Body of pancreas (tissue), 4 donors: ENCODE measurements around the gene PDE6B. TPM values are rescaled to one million over a fixed set of nuclear protein-coding genes. Genes with fewer than 3 reads are reported as not detected.

Experiments
- ATAC-seq: fragments of 150-250 bp; one replicate; pipeline ENCODE4 v1.9.1; 2016
- DNase-seq, 4 donors: peaks; one replicate each; pipeline ENCODE4 v3.0.0-alpha.2; 2019
- H3K27ac ChIP-seq, 4 donors: fragments of 200-600 bp; sonication (generic); 1 replicate in 3 of 4; 2 replicates in 1 of 4; pipeline versions ENCODE4 v1.5.1 to v1.6.1; 2016 to 2019; ENCODE audit warnings: mild to moderate bottlenecking in 1 of 4, mixed read lengths in 1 of 4, moderate library complexity in 1 of 4
- H3K27me3 ChIP-seq, 2 donors: fragments of 200-600 bp; sonication (generic); one replicate each; pipeline ENCODE4 v1.6.0; 2016; ENCODE audit warnings: mild to moderate bottlenecking in 1 of 2
- H3K36me3 ChIP-seq, 2 donors: fragments of 200-600 bp; sonication (generic); replicated peaks in 1 of 2; 2 replicates each; pipeline ENCODE4 v1.5.1; 2016; ENCODE audit warnings: low read depth in 2 of 2; ENCODE audit not compliant: insufficient read depth in 1 of 2
- H3K4me1 ChIP-seq: fragments of 200-600 bp; sonication (generic); one replicate; pipeline ENCODE4 v1.6.0; 2016
- H3K4me3 ChIP-seq, 2 donors: fragments of 200-600 bp; sonication (generic); 1 replicate in 1 of 2; 2 replicates in 1 of 2; pipeline ENCODE4 v1.5.1; 2016 to 2019
- H3K9me3 ChIP-seq, 3 donors: fragments of 200-600 bp; sonication (generic); 1 replicate in 2 of 3; 2 replicates in 1 of 3; pipeline ENCODE4 v1.5.1; 2016
- POLR2A ChIP-seq, 3 donors: fragments of 450-650 bp; IDR thresholded peaks; one replicate each; pipeline ENCODE4 v1.6.1; 2016; ENCODE audit warnings: antibody characterized with exemption in 3 of 3, mild to moderate bottlenecking in 2 of 3
- WGBS, 2 donors: methylation state at CpG; one replicate each; pipeline ENCODE4 v1.1.5; 2017; 5-methylcytosine and 5-hydroxymethylcytosine counted together
- intact Hi-C: fragments of 100-400 bp; cut with DNase I; formaldehyde crosslinking; loops from one replicate; pipeline ENCODE4 v1.15.1; 2023
- total RNA-seq, 2 donors: library from RNA; depleted of rRNA; stranded (reverse); fragments of >200 nt; gene quantifications; one replicate each; pipeline ENCODE4 v1.1.0, GENCODE V29; 2016
- TF ChIP-seq, protein P1 (sequence below), 7 experiments: fragments of 450-650 bp in 4 of 7; fragments of 200-600 bp in 3 of 7; sonication (generic) in 3 of 7; IDR thresholded peaks; one replicate each; pipeline ENCODE4 v1.5.1; 2016 to 2019; ENCODE audit warnings: antibody characterized with exemption in 7 of 7

The PDE6B gene
- total RNA-seq, 2 donors from 2014 or later: 0.26 TPM; not detected in 1

DNA sequence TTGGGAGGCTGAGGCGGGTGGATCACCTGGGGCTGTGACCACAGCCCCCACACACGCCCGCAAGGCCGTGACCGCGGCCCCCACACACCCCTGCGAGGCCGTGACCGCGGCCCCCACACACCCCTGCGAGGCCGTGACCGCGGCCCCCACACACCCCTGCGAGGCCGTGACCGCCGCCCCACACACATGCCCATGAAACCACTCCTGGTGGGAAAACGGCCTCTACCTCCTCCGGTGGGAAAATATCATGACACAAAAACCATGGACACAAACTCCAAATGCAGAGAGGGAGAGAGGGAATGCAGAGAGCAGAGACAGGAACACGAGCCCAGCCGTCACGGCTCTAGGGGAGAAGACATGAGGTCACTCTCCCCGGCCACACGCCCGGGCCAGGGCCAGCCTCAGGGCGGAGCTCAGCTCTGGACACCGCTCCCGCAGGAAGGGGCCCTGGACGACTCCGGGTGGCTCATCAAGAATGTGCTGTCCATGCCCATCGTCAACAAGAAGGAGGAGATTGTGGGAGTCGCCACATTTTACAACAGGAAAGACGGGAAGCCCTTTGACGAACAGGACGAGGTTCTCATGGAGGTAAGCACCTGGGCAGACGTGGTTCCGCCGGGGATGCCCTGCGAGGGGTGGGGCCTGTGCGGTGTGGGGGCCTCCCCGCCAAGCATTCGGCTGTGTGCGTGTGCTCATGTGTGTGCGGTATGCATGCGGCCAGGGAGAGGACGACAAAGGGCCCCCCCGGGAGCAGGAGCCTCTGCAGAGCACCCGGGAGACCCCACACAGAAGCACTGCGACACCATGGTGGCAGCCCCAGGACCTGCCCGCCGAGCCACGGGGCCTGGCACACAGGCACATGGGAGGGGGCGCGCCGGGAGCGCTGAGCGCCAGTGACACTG is 31.3 kb downstream of the PDE6B start:
- TF ChIP-seq, protein P1, sequence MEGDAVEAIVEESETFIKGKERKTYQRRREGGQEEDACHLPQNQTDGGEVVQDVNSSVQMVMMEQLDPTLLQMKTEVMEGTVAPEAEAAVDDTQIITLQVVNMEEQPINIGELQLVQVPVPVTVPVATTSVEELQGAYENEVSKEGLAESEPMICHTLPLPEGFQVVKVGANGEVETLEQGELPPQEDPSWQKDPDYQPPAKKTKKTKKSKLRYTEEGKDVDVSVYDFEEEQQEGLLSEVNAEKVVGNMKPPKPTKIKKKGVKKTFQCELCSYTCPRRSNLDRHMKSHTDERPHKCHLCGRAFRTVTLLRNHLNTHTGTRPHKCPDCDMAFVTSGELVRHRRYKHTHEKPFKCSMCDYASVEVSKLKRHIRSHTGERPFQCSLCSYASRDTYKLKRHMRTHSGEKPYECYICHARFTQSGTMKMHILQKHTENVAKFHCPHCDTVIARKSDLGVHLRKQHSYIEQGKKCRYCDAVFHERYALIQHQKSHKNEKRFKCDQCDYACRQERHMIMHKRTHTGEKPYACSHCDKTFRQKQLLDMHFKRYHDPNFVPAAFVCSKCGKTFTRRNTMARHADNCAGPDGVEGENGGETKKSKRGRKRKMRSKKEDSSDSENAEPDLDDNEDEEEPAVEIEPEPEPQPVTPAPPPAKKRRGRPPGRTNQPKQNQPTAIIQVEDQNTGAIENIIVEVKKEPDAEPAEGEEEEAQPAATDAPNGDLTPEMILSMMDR (IDR thresholded peaks at IDR 0.05): no peak
- TF ChIP-seq POLR2A (IDR thresholded peaks at IDR 0.05): no peak
- Histone ChIP-seq H3K27ac (no peak overlapping the region), H3K27me3 (no peaks in the 10 kb centered on the region), H3K4me1 (no peaks in the 10 kb centered on the region), H3K4me3 (no peak overlapping the region), H3K36me3 (no peaks in the 10 kb centered on the region), H3K9me3 (no peaks in the 10 kb centered on the region)
- 59 to 70% methylated on average over 19 to 56 of the region's 58 CpGs for WGBS, 2 donors
- DNase-seq (no peak), ATAC-seq (no peak)
- intact Hi-C loops: no loop called here

DNA sequence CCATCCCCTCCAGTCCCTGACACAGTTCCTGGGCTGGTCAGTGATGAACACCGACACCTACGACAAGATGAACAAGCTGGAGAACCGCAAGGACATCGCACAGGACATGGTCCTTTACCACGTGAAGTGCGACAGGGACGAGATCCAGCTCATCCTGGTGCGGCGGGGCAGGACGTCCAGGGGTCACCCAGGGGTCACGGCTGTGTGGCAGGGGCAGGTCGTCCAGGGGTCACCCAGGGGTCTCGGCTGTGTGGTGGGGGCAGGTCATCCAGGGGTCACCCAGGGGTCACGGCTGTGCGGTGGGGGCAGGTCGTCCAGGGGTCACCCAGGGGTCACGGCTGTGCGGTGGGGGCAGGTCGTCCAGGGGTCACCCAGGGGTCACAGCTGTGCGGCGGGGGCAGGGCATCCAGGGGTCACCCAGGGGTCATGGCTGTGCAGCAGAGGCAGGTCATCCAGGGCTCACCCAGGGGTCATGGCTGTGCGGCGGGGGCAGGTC is 32.0 kb downstream of the PDE6B start:
- Histone ChIP-seq H3K27me3 (no peaks in the 10 kb centered on the region), H3K36me3 (no peaks in the 10 kb centered on the region), H3K4me1 (no peaks in the 10 kb centered on the region), H3K27ac (no peak overlapping the region), H3K9me3 (no peaks in the 10 kb centered on the region), H3K4me3 (no peak overlapping the region)
- ATAC-seq (no peak), DNase-seq (no peak)
- WGBS, 2 donors: 65 to 67% methylated on average over 3 to 17 of the region's 23 CpGs
- TF ChIP-seq, protein P1 (IDR thresholded peaks at IDR 0.05): no peak
- TF ChIP-seq POLR2A (IDR thresholded peaks at IDR 0.05): no peak
- intact Hi-C loops: no loop called here

DNA sequence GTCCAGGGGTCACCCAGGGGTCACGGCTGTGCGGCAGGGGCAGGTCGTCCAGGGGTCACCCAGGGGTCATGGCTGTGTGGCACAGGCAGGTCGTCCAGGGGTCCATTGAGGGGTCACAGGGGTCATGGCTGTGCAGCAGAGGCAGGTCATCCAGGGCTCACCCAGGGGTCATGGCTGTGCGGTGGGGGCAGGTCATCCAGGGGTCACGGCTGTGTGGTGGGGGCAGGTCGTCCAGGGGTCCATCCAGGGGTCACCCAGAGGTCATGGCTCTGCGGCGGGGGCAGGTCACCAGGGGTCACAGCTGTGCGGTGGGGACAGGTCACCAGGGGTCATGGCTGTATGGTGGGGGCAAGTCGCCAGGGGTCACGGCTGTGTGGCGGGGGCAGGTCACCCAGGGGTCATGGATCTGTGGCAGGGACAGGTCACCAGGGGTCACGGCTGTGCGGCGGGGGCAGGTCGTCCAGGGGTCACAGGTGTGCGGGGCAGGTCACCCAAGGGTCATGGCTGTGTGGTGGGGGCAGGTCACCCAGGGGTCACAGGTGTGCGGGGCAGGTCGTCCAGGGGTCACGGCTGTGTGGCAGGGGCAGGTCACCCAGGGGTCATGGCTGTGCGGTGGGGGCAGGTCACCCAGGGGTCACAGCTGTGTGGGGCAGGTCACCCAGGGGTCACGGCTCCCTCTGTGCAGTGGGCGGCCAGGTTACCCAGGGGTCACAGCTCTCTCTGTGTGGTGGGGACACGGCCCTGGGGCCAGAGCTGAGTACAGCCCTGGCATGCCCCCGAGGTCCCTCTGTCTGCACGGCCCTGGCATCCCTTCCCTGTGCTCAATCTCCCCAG is 32.7 kb downstream of the PDE6B start:
- no peak for DNase-seq
- Histone ChIP-seq H3K27me3 (no peaks in the 10 kb centered on the region), H3K27ac (no peak overlapping the region), H3K9me3 (no peaks in the 10 kb centered on the region), H3K4me1 (peaks cover 1% of the 10 kb centered on the region), H3K36me3 (no peaks in the 10 kb centered on the region), H3K4me3 (no peak overlapping the region)
- peak; percentile 19 for ATAC-seq
- TF ChIP-seq, protein P1 (IDR thresholded peaks at IDR 0.05): no peak
- TF ChIP-seq POLR2A (IDR thresholded peaks at IDR 0.05): no peak
- intact Hi-C loops: no loop called here
- 51 to 75% methylated on average over 3 to 15 of the region's 27 CpGs for WGBS, 2 donors

DNA sequence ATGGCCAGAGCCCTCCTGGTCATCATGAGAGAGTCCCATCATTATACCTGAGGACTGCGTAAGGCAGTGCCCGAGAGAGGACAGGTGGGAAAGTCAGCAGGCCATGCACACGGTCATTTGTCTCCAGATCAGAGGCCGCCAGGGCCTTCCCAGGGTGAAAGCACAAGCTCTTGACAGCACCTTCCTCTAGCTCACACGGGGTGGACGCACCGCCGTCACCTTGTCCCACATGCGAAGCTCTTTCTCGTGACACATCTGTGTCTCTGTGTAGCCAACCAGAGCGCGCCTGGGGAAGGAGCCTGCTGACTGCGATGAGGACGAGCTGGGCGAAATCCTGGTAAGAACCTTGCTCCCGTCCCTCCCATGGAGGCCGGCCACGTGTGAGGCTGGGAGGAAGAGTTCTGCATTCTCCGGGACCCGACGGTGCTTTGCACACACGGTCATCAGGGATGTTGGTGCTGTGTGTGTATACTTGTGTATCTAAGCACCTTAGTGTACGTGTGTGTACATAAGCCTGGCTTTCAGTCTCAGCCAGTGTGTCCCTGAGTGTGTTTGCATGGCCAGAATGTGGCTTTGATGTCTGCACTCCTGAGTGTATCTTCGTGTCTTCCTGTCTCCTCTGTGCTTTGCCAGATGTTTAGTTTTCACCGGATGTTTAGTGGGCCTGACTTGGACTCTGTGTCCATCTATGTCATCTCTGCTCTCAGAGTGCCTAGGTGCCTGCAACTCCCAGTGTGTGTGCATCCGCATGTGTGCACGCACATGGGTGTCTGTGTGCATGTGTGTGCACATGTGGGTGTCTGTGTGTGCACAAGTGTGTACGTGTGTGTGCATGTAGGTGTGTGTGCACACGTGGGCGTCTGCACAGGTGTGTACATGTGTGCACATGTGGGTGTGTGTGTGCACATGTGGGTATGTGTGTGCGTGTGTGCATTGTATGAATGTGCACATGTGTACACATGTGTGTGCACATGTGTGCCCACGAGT is 33.6 kb downstream of the PDE6B start:
- intact Hi-C loops: no loop called here
- no peak overlapping the region for H3K27ac ChIP-seq
- DNase-seq (no peak), ATAC-seq (no peak)
- no peak overlapping the region for H3K4me3 ChIP-seq
- no peak for TF ChIP-seq POLR2A (IDR thresholded peaks at IDR 0.05)
- TF ChIP-seq, protein P1 (IDR thresholded peaks at IDR 0.05): peak in 1 of 7 experiments; percentile 41
- H3K36me3 ChIP-seq: no peaks in the 10 kb centered on the region
- no peaks in the 10 kb centered on the region for H3K27me3 ChIP-seq
- no peaks in the 10 kb centered on the region for H3K9me3 ChIP-seq
- peaks cover 11% of the 10 kb centered on the region for H3K4me1 ChIP-seq
- WGBS, 2 donors: 81 to 88% methylated on average over 24 to 30 of the region's 32 CpGs
